Stimulated activated memory B cell treated with anti-CD40 and anti-IgM and Interleukin-4, amounts not matched to agents 10 μg/mL and 1 μg/mL and 100 μg/mL, for 72 hours (primary cell): ENCODE measurements around the gene DIRAS3.
"Not testable (repeated sequence)": the region's sequence is repeated elsewhere in the genome, so short reads cannot be mapped to it uniquely, and the experiment has no call there.

Experiments used
- ATAC-seq: fragments of 150-1000 bp; cut with Tn5 transposase; 2 replicates; pipeline ENCODE4 v1.10.0; 2021
- H3K27ac Mint-ChIP-seq: one replicate; pipeline ENCODE4 v1.8.0; 2022; ENCODE audit warnings: mild to moderate bottlenecking, mixed read lengths
- H3K27me3 Mint-ChIP-seq: one replicate; pipeline ENCODE4 v1.8.0; 2022; ENCODE audit warnings: mixed read lengths
- H3K36me3 Mint-ChIP-seq: one replicate; pipeline ENCODE4 v1.8.0; 2022; ENCODE audit warnings: mixed read lengths
- H3K4me1 Mint-ChIP-seq: one replicate; pipeline ENCODE4 v1.8.0; 2022; ENCODE audit warnings: mixed read lengths
- H3K4me3 Mint-ChIP-seq: one replicate; pipeline ENCODE4 v1.8.0; 2022; ENCODE audit warnings: mild to moderate bottlenecking, moderate library complexity, mixed read lengths
- H3K9me3 Mint-ChIP-seq: one replicate; pipeline ENCODE4 v1.8.0; 2022; ENCODE audit warnings: mixed read lengths

DIRAS3 gene

GRCh38 chr1:68046423-68046822 is 4.0 kb downstream of the DIRAS3 start:
- Mint-ChIP-seq H3K4me1 (no peaks in the 10 kb centered on the region), H3K9me3 (peaks cover 4% of the 10 kb centered on the region), H3K4me3 (no peak overlapping the region), H3K27ac (no peak overlapping the region), H3K36me3 (no peaks in the 10 kb centered on the region), H3K27me3 (no peaks in the 10 kb centered on the region)
- no peak for ATAC-seq

- no peak overlapping the region for H3K27ac Mint-ChIP-seq
- no peak overlapping the region for H3K4me3 Mint-ChIP-seq
- no peaks in the 10 kb centered on the region for H3K36me3 Mint-ChIP-seq
- peaks cover 4% of the 10 kb centered on the region for H3K9me3 Mint-ChIP-seq
- no peaks in the 10 kb centered on the region for H3K4me1 Mint-ChIP-seq
- H3K27me3 Mint-ChIP-seq = no peaks in the 10 kb centered on the region
- no peak for ATAC-seq
These were observed 4.8 kb downstream of the DIRAS3 start for GRCh38 chr1:68045511-68046180.

GRCh38 chr1:68043443-68044090 is 6.9 kb downstream of the DIRAS3 start:
- no peaks in the 10 kb centered on the region for H3K36me3 Mint-ChIP-seq
- no peak for ATAC-seq
- H3K9me3 Mint-ChIP-seq = peaks cover 4% of the 10 kb centered on the region
- H3K27ac Mint-ChIP-seq = no peak overlapping the region
- H3K4me1 Mint-ChIP-seq = no peaks in the 10 kb centered on the region
- H3K27me3 Mint-ChIP-seq = no peaks in the 10 kb centered on the region
- H3K4me3 Mint-ChIP-seq = no peak overlapping the region

GRCh38 chr1:68036946-68037345 is 13.5 kb downstream of the DIRAS3 start:
- Mint-ChIP-seq H3K4me1 (no peaks in the 10 kb centered on the region), H3K27me3 (no peaks in the 10 kb centered on the region), H3K27ac (no peak overlapping the region), H3K9me3 (peaks cover 7% of the 10 kb centered on the region), H3K4me3 (no peak overlapping the region), H3K36me3 (no peaks in the 10 kb centered on the region)
- ATAC-seq = no peak

- no peak overlapping the region for H3K27ac Mint-ChIP-seq
- no peaks in the 10 kb centered on the region for H3K4me1 Mint-ChIP-seq
- no peaks in the 10 kb centered on the region for H3K36me3 Mint-ChIP-seq
- ATAC-seq = no peak
- no peaks in the 10 kb centered on the region for H3K27me3 Mint-ChIP-seq
- H3K4me3 Mint-ChIP-seq = no peak overlapping the region
- H3K9me3 Mint-ChIP-seq = no peaks in the 10 kb centered on the region
These were observed 21.0 kb downstream of the DIRAS3 start for GRCh38 chr1:68029444-68029843.

GRCh38 chr1:68028566-68028965 is 21.9 kb downstream of the DIRAS3 start:
- no peaks in the 10 kb centered on the region for H3K9me3 Mint-ChIP-seq
- H3K27me3 Mint-ChIP-seq = no peaks in the 10 kb centered on the region
- no peak overlapping the region for H3K4me3 Mint-ChIP-seq
- no peaks in the 10 kb centered on the region for H3K36me3 Mint-ChIP-seq
- H3K4me1 Mint-ChIP-seq = no peaks in the 10 kb centered on the region
- no peak for ATAC-seq
- no peak overlapping the region for H3K27ac Mint-ChIP-seq

- Mint-ChIP-seq H3K4me1 (no peaks in the 10 kb centered on the region), H3K9me3 (no peaks in the 10 kb centered on the region), H3K27me3 (no peaks in the 10 kb centered on the region), H3K4me3 (no peak overlapping the region), H3K27ac (no peak overlapping the region), H3K36me3 (no peaks in the 10 kb centered on the region)
- no peak for ATAC-seq
These were observed 25.6 kb downstream of the DIRAS3 start for GRCh38 chr1:68024635-68025338.

- no peaks in the 10 kb centered on the region for H3K9me3 Mint-ChIP-seq
- no peak overlapping the region for H3K27ac Mint-ChIP-seq
- no peaks in the 10 kb centered on the region for H3K36me3 Mint-ChIP-seq
- no peaks in the 10 kb centered on the region for H3K27me3 Mint-ChIP-seq
- no peaks in the 10 kb centered on the region for H3K4me1 Mint-ChIP-seq
- H3K4me3 Mint-ChIP-seq = no peak overlapping the region
- ATAC-seq = no peak
These were observed 34.0 kb downstream of the DIRAS3 start for GRCh38 chr1:68016381-68016780.

- no peaks in the 10 kb centered on the region for H3K4me1 Mint-ChIP-seq
- ATAC-seq = no peak
- H3K36me3 Mint-ChIP-seq = no peaks in the 10 kb centered on the region
- no peak overlapping the region for H3K4me3 Mint-ChIP-seq
- no peaks in the 10 kb centered on the region for H3K9me3 Mint-ChIP-seq
- no peaks in the 10 kb centered on the region for H3K27me3 Mint-ChIP-seq
- H3K27ac Mint-ChIP-seq = no peak overlapping the region
These were observed 34.5 kb downstream of the DIRAS3 start for GRCh38 chr1:68015971-68016370.

GRCh38 chr1:68015369-68015768 is 35.1 kb downstream of the DIRAS3 start:
- Mint-ChIP-seq H3K4me3 (no peak overlapping the region), H3K9me3 (no peaks in the 10 kb centered on the region), H3K4me1 (no peaks in the 10 kb centered on the region), H3K27me3 (no peaks in the 10 kb centered on the region), H3K27ac (no peak overlapping the region), H3K36me3 (no peaks in the 10 kb centered on the region)
- no peak for ATAC-seq

- ATAC-seq = no peak
- no peaks in the 10 kb centered on the region for H3K36me3 Mint-ChIP-seq
- H3K27me3 Mint-ChIP-seq = no peaks in the 10 kb centered on the region
- no peaks in the 10 kb centered on the region for H3K4me1 Mint-ChIP-seq
- no peak overlapping the region for H3K27ac Mint-ChIP-seq
- H3K4me3 Mint-ChIP-seq = no peak overlapping the region
- H3K9me3 Mint-ChIP-seq = no peaks in the 10 kb centered on the region
These were observed 37.1 kb downstream of the DIRAS3 start for GRCh38 chr1:68013351-68013750.

GRCh38 chr1:68011657-68012375 is 38.6 kb downstream of the DIRAS3 start:
- Mint-ChIP-seq H3K27me3 (no peaks in the 10 kb centered on the region), H3K36me3 (no peaks in the 10 kb centered on the region), H3K9me3 (no peaks in the 10 kb centered on the region), H3K27ac (no peak overlapping the region), H3K4me3 (no peak overlapping the region), H3K4me1 (no peaks in the 10 kb centered on the region)
- ATAC-seq = no peak

- no peak for ATAC-seq
- Mint-ChIP-seq H3K4me1 (no peaks in the 10 kb centered on the region), H3K27ac (no peak overlapping the region), H3K36me3 (no peaks in the 10 kb centered on the region), H3K9me3 (peaks cover 4% of the 10 kb centered on the region), H3K27me3 (no peaks in the 10 kb centered on the region), H3K4me3 (no peak overlapping the region)
These were observed 39.9 kb downstream of the DIRAS3 start for GRCh38 chr1:68010543-68010942.

GRCh38 chr1:68010090-68010489 is 40.3 kb downstream of the DIRAS3 start:
- no peak for ATAC-seq
- H3K27me3 Mint-ChIP-seq = no peaks in the 10 kb centered on the region
- H3K27ac Mint-ChIP-seq = no peak overlapping the region
- H3K36me3 Mint-ChIP-seq = no peaks in the 10 kb centered on the region
- H3K4me3 Mint-ChIP-seq = no peak overlapping the region
- H3K4me1 Mint-ChIP-seq = no peaks in the 10 kb centered on the region
- peaks cover 4% of the 10 kb centered on the region for H3K9me3 Mint-ChIP-seq

- peaks cover 12% of the 10 kb centered on the region for H3K9me3 Mint-ChIP-seq
- not testable (repeated sequence) for ATAC-seq, H3K27me3 Mint-ChIP-seq, H3K27ac Mint-ChIP-seq, H3K4me1 Mint-ChIP-seq, H3K4me3 Mint-ChIP-seq, H3K36me3 Mint-ChIP-seq
These were observed 46.8 kb downstream of the DIRAS3 start for GRCh38 chr1:68003626-68004025.
